GM20431 (cell line): ENCODE results near the gene FOXO3.
"Not testable (repeated sequence)": the region's sequence is repeated elsewhere in the genome, so short reads cannot be mapped to it uniquely, and the experiment has no call there.

Experiments
- in situ Hi-C: fragments of 300-500 bp; cut with MseI, MboI; formaldehyde crosslinking; loops from one replicate; pipeline ENCODE4 v1.15.0; 2020; ENCODE audit warnings: low sequenced_read_pairs; ENCODE audit not compliant: unreplicated experiment

FOXO3 gene

DNA sequence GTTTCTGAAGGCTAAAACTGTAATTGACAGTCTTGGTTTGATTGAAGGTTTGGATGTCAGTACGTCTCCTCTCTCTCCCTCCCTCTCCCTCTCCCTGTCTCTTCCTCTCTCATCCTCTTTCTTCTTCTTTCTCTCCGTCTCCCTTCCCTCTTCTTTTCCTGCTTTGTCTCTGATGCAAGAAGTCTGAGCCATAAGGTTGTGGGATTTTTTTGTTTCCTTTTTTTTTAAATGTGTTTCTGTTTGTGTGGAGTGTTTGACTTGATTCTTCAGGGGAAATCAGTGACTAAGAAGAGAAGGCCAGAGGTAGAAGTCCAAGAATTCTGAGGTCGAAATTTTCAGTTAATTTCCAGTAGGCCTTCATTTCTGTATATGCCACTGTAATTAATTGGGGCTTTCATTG is 111.9 kb downstream of the FOXO3 start:
- in situ Hi-C loops = no loop called here

DNA sequence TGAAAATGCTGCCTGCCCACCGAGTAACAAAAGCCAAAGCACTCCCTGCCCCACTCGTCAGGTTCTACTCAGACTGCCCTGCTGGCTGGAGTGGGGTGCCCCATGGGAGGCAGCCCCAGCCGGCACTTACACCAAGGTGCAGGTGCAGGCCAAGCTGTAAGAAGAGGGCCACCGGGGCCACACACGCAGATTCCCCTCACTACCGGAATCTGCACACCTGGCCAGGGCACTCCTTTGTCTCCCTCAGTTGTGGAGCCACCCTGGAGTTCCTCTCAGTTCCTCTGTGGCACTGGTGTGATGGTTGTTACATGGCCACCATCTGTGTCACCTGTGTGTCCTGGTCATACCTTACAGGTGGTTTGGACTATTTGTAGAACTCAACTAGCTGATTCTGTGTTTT is 112.4 kb downstream of the FOXO3 start:
- in situ Hi-C loops = no loop called here

GRCh38 chr6:108673602-108674001 is 112.9 kb downstream of the FOXO3 start:
- in situ Hi-C loops = no loop called here

DNA sequence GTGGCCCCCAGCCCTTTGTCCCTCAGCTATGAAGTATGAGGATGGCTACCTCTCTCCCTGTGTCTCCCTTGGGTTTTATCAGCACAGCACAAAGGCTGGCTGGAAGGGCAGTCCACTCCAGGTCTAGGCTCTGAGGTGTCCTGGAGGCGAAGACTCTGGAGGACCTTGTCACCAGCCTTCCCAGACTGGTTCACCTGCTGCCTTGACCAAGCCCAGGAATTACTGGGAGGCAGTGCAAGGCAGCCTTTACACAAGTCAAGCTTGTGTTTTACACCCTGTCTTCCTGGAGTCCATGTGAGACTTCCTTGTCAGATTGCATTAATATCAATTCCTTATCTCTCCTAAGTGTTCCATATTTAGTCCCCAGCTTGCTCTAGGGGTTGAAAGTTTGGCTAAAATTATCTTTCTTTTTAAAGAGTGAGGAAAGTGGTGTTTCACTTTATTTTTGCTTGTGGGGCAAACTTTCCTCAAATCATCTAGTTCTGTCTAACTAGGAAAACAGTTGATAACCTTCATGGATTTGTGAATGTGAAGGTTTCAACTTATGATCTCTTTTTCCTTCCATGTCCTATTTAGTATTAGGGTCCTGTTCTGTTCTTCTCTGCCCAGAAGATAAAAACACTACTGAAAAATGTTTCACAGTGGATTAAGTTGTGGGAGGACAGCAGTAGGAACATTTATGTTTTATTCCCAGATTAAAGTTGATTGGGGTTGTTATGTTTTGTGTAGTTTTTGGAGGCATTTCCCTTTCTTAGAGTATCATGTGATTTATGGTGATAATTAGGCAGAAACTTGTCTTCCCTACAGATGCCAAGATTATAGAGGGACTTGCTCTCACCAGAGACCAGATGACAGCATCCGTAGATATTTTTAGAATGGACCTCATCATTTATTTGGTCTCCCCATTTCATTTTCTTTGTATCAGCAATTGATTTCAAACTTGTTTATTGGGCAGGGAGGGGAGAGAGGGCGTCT is 114.8 kb downstream of the FOXO3 start:
- in situ Hi-C loops = no loop called here

DNA sequence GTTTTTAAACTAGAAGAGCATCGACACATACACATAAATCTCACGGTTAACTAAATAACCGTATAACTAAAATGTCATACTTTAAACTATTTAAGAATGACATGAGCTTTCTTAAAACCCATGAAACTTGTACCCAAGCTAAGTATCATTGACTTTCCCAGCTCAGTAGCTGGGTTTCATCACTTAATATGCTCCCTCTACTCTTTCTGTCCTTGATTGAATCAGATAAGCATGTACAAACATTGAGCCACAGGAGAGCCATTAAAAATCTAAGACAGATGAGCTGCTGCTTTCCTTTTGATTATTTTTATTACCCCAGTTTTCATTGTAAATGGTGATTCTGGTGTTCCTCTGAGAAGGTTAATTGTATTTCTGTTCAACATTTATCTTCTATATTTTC is 115.8 kb downstream of the FOXO3 start:
- in situ Hi-C loops = no loop called here

DNA sequence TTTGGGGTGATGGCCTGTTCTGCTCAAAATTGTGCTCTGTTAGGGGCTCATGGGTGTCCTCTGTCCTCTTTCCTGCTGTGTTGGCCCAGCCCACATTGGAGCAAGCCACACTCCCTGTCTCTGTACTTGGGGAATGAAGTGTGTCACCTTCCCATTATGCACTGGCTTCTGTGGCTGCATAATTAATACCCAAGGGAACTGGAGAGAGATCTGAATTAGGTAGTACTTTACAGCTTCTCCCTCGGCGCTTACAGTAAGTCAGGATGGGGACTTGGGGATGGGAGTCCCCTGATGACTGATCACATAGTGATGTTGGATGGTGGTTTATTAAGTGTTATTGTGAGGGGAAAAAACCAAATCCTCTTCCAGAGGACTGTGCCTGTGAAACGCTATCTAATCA is 116.6 kb downstream of the FOXO3 start:
- in situ Hi-C loops = no loop called here

DNA sequence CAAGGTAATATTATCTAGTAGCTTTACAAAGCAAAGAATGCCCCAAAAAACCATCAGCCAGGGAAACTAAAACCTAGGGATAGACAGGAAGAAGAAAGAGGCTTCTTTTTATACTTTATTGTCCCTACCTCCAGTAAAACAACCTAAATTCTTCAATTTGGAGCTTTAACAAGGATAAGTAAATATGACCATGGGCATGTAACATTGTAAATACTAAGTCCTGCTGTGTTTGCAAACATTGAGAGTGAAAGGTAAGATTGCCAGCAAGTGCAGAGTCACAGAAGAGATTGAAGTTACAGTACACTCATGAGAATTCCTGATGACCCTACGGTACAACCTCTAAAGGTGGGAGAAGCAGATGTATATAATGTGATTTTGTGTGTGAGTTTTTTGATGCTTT is 117.2 kb downstream of the FOXO3 start:
- in situ Hi-C loops = no loop called here

DNA sequence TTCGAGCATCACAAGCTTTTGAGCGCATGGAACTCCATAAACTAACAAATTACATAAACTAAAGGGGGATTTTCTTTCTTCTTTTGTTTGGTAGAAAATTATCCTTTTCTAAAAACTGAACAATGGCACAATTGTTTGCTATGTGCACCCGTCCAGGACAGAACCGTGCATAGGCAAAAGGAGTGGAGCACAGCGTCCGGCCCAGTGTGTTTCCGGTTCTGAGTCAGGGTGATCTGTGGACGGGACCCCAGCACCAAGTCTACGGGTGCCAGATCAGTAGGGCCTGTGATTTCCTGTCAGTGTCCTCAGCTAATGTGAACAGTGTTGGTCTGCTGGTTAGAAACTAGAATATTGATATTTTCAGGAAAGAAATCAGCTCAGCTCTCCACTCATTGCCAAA is 119.6 kb downstream of the FOXO3 start:
- in situ Hi-C loops = not testable (repeated sequence)

DNA sequence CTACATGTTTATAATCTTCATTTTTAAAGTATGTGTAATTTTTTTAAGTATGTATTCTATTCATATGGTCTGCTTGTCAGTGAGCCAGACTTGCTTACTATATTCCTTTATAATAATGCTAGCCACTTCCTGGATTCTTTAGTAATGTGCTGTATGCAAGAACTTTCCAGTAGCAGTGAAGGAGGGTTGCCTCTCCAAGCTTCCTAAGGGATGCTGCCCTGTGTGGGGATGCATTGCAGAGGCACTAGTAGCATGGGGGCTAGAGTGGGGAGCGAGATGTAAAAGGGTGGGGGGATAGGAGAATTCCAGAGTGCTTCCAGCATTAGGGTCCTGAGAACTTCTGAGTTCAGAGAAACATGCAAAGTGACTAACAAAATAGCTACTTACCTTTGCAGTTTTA is 121.0 kb downstream of the FOXO3 start:
- in situ Hi-C loops = not testable (repeated sequence)

GRCh38 chr6:108682383-108683119 is 121.8 kb downstream of the FOXO3 start:
- in situ Hi-C loops = not testable (repeated sequence)

GRCh38 chr6:108683976-108684375 is 123.3 kb downstream of the FOXO3 start:
- in situ Hi-C loops = not testable (repeated sequence)

- in situ Hi-C loops = no loop called here
Observed at GRCh38 chr6:108684771-108685329, 124.1 kb downstream of the FOXO3 start.

DNA sequence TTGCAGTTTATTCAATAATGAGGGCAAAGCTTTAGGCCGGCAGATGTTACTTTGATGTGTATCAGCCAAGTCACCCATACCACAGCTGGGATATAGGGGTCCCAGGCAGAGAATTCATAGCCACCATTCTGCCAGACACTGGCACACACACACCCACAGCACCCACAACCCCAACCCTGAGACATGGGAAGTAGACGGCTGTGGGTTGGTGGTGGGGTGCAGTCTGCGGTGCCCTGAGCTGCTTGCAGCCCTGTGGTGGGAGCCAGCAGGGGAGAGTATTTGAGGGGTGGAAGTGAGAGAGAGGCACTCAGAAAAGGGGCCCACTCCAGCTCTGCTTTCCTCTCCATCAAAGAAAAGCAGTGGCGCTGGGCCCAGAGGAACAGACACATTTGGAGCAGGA is 125.3 kb downstream of the FOXO3 start:
- in situ Hi-C loops = no loop called here

DNA sequence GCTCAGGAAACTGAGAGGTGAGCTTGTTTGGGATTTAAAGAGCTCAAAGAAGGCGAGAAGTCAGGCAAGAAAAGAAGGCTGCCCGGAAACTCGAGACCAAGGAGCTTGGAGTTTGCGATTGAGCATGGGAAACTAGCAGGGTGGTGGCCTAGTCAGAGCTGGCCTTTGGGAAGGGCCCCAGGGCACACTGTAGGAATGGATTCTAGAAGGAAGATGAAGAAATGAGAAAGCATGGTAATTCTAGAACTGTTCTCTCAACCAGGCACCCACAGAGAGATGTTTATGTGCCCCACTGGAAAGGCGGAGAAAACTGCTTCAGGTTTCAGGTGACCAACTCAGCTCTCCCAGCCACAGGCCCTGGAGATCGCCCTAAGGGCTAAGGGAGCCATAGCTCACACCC is 126.2 kb downstream of the FOXO3 start:
- in situ Hi-C loops = no loop called here

DNA sequence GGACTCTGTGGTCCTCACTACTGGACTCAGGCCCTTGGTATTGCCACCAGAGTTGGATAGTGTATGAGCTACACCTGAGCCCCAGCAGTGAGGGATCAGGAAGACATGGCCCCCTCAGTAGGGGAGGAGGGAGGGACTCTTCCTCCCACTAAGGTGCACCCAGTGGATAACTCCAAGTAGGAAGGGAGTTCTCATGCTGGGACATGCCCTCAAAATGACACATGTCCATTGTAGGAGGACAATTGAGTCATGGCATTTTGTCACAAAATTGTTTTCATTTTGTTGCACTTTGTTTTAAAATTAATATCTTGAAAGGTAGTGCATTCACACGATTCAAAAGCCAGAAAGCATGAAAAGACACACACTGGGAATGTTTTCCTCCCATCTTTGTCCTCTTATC is 127.2 kb downstream of the FOXO3 start:
- in situ Hi-C loops = no loop called here

DNA sequence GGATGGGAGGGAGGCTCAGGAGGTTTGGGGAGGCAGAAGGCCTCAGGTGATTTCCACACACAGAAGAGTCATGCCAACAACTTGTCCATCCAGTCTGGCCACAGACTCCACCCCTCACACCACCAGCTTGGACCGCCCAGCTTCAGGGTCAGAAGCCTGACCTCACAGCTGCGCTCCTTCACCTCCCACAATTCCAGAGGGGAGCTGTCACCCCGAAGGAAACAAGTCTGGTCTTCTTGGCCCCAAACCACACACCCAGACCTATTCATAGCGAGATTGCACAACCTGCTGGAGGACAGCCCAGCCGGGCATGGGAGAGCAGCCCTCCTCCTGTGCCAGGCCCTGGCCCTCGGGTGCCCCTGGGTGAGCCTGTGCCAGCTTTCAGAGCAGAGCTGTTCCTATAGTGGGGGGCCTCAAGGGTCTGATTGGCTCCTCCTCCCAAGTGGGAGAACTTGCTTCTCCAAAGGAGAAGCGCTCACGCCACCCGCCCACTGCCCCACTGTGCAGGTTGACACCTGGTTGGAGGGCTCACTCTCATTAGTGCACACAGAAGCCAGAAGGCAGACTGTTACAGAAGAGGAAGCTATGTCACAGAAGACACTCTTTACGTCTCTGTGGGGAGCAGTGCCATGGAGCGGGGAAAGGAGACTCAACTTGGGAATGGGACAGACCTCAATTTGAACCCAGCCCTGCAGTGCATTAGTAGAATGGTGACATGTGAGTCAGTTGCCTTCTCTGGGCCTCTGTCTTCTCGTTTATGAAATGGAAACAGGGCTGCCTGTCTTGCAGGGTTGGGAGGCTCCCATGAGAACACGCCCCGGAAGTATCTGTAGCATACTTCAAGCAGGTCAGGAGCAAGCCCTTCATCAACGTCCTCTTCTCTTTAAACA is 128.8 kb downstream of the FOXO3 start:
- in situ Hi-C loops = no loop called here

GRCh38 chr6:108690326-108691049 is 129.8 kb downstream of the FOXO3 start:
- in situ Hi-C loops = no loop called here

DNA sequence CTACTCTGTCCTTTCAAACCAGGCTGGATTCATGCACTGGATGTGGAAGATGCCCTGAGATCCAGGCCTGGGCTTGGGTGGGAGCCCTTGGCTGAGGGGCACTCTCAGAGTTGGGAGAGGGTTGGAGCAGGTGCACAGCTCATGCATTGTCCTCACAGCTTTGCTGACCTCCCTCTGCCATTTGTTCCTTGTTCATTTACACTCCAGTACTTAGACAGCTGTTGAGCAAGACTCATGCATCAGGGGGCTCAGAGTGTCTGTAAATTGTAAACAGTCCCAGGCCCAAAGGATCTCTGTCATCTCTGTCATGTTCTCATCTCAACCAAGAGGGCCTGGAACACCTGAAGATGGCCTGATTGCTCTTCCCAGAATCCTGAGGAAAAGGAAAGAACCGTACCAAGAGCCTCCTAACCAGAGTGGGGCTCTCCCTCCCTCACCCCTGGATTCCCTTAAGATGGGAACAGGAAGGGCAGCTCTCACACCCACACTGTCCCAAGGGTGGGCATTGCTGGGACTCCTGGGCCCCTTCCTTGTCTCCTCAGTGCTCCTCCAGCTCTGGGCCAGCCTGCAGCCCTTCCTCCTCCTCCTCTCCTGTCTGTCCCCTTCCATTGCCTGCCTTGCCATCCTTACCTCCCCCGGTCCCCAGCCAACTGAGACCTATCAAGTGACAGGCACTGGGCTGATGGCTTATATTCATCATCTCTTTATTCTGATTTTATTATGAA is 132.9 kb downstream of the FOXO3 start:
- in situ Hi-C loops = no loop called here

- in situ Hi-C loops = no loop called here
Observed at GRCh38 chr6:108694816-108695215, 134.1 kb downstream of the FOXO3 start.
